ENCODE measurements around the gene XPO5. TPM values are rescaled to one million over a fixed set of nuclear protein-coding genes. Genes with fewer than 3 reads are reported as not detected.
"Not testable (repeated sequence)": the region's sequence is repeated elsewhere in the genome, so short reads cannot be mapped to it uniquely, and the experiment has no call there.

The XPO5 gene
- total RNA-seq, 1 donor from 2014 or later: 47.9 TPM

DNA sequence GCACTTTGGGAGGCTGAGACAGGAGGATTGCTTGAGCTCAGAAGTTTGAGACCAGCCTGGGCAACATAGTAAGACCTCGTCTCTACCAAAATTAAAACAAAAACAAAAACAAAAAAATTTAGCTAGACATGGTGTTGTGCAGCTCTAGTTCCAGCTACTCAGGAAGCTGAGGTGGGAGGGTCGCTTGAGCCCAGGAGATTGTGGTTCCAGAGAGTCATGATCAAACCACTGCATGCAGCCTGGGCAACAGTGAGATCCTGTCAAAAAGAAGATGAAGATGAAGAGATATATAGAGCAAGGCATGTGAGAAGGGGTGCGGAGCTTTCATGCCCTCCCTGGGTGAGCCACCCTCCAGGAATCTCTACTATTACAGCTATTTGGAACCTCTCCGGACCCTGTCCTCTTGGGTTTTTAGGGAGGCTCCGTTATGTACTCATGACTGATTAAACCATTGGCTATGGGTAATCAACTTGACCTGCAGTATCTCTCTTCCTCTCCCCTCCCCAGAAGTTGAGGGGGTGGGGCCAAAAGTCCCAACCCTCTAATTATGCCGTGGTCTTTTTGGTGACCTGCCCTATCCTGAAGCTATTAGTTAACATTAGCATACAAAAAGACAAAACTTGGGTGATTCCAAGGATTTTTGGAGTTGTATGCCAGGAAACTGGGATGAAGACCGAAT, 9.2 kb upstream of the XPO5 start:
- DNase-seq (ENCODE audit: low spot score): no peak

DNA sequence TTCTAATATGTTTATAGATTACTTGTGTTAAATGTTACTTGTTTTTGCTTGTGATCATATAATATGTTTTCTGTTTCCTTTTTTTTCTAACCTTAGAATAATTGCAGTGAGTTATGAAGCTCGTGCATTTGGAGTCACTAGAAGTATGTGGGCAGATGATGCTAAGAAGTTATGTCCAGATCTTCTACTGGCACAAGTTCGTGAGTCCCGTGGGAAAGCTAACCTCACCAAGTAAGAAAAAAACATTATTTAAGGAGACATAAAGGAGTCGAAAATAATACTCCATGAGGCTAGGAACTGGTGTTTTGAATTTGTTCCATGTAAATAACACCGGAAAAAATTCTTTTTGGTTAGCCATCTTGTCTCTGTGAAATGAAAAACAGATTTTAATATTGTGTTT, 7.1 kb upstream of the XPO5 start:
- no peak for DNase-seq (ENCODE audit: low spot score)

- DNase-seq (ENCODE audit: low spot score): no peak
These were observed 3.3 kb upstream of the XPO5 start for GRCh38 chr6:43579171-43579570.

DNA sequence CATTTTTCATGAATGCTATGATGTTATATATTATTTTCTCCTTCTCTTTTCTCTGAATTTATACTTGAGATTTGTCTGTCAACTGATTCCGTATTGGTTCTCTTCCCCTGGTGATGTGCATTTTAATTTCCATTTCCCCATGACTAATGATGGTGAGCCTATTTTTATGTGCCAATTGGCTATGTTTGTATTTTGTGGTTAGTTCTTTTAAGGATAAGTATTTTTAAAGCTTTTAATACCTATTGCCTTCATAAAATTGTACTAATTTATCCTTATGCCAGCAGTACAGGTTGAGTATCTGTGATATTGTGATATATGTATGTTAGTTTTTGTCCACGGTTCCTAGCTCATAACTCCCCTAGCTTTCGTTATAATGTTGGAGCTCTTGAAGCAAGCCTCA, 2.9 kb upstream of the XPO5 start:
- DNase-seq (ENCODE audit: low spot score): no peak

GRCh38 chr6:43575105-43575771, 600 bp downstream of the XPO5 start:
- DNase-seq (ENCODE audit: low spot score): peak; percentile 44

DNA sequence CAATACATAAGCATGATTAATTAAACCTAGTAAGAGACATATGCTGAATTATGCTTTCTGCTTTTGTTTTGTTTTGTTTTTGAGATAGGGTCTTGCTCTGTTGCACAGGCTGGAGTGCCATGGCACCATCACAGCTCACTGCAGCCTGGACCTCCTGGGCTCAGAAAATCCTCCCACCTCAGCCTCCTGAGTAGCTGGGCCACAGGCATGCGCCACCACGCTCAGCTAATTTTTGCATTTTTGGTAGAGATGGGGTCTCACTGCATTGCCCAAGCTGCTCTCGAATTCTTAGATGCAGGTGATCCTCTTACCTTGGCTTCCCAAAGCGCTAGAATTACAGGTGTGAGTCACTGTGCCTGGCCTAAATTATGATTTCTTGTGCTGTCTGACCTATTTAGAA, 3.8 kb downstream of the XPO5 start:
- DNase-seq (ENCODE audit: low spot score): no peak

DNA sequence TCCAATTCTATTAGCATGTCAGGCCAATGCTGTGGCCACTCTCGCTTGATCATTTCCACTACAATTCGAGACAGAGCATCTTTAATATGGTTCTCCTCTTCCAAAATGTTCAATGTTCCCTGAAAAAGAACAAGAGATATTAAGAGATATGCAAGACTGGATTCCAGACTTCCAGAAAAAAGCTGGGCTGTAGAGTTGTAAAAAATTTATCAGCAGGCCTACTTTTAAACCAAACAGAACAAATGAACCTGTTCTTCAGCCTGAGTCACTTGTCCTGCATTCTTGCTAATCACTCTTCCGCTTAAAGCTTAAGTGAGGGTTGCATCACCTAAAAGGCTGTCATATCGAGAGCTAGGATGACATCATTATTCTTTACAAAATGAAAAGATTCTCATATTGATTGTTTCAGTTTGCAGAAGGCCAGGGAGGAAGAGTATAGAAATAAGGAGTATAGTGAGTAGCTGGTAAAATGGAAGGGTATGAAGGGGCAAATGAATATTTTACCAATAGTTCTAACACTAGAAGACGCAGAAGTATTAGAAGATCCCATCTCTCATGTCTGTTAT, 4.9 kb downstream of the XPO5 start:
- no peak for DNase-seq (ENCODE audit: low spot score)

DNA sequence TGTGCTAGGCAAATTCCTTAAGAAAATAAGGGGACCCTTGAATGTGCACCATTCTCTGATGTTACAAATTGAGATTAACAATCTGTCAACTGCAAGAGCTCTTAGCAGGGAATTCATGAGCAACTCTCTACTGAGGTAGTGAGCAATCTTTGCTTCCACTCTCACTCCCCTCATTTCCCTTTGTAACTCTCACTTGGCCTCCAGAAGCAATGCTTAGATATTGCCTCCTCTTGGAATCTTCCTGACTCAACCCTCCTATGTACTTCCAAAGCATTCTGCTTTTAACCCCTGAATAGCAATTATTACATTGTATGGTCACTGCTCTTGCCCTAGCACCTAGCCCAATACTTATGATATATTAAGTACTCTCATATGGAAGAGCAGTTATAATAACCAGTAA, 16.5 kb downstream of the XPO5 start:
- no peak for DNase-seq (ENCODE audit: low spot score)

DNA sequence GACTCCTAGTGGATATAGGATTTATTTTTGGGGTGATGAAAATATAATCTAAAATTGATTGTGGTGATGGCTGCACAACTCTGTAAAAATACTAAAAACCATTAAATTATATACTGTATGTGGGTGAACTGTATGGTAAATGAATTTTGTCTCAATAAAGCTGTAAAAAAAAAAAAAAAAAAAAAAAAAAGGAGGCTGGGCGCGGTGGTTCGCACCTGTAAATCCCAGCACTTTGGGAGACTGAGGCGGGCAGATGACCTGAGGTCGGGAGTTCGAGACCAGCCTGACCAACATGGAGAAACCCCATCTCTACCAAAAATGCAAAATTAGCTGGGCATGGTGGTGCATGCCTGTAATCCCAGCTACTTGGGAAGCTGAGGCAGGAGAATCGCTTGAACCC, 18.2 kb downstream of the XPO5 start:
- DNase-seq (ENCODE audit: low spot score): not testable (repeated sequence)

GRCh38 chr6:43547222-43547621, 28.6 kb downstream of the XPO5 start:
- DNase-seq (ENCODE audit: low spot score): no peak

GRCh38 chr6:43544461-43544860, 31.4 kb downstream of the XPO5 start:
- DNase-seq (ENCODE audit: low spot score): no peak

GRCh38 chr6:43541774-43542471, 33.9 kb downstream of the XPO5 start:
- DNase-seq (ENCODE audit: low spot score): no peak

GRCh38 chr6:43540507-43540906, 35.3 kb downstream of the XPO5 start:
- DNase-seq (ENCODE audit: low spot score): no peak

DNA sequence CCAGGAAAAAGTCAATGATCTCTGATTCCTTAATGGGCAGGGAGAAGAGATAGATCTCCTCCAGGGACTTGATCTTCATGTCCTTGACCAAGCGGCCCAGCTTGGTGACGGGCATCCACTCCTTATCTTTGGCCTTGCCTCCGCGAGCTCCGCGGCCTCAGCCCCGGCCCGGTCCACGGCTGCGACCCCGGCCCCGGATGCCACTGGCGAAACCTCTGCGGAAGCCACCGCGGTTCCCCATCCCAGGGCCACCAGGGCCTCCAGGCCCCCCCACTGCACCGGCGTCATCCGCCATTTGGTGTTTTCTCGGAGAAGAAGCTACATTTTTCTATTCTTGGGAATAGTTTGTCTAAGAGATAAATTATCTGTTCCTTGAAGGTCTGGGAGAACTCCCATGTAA, 36.4 kb downstream of the XPO5 start:
- DNase-seq (ENCODE audit: low spot score): not testable (repeated sequence)

- DNase-seq (ENCODE audit: low spot score): not testable (repeated sequence)
These were observed 36.9 kb downstream of the XPO5 start for GRCh38 chr6:43538986-43539385.

GRCh38 chr6:43532201-43532600, 43.6 kb downstream of the XPO5 start:
- no peak for DNase-seq (ENCODE audit: low spot score)

DNA sequence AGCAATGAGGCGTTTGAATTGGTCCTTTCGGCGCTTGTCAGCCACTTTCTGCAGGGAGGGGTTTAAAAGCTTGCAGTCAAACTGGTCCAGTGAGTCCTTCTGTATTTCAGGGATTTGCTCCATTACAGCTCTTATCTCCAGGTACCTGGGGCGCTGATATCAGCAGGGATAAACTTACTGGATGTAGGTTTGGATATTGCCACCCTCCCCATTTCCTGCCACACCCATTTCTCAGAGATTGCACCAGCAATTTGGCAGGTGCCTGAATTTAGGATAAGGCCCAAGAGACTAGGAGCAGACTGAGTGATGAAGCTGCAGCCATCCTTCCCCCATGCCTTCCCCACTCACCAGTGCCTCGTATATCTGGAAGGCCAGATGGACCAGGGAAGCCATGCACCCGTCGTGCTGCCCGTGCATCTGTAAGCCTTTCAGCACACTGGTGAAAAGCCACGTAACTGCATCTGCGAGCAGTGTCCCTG, 51.3 kb downstream of the XPO5 start:
- DNase-seq (ENCODE audit: low spot score): no peak

DNA sequence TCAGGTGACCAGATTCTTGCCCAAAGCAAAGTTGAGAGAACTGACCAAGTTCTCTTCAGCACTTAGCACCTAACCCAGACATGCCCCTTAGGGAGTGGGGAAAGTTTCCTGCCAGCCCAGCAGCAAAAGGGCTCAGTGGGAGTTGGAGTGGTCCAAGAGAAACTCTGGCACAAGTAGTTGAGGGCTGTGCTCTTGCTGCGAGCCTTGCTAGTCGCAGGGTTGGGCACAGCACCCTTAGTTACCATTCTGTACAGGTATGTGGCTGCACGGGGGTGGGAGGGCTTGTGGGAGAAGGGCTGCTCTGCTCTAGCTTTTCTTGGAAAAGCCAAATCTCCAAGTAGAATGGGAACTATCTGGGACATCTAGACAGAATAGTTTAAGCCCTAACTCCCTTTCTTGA, 52.6 kb downstream of the XPO5 start:
- DNase-seq (ENCODE audit: low spot score): no peak

DNA sequence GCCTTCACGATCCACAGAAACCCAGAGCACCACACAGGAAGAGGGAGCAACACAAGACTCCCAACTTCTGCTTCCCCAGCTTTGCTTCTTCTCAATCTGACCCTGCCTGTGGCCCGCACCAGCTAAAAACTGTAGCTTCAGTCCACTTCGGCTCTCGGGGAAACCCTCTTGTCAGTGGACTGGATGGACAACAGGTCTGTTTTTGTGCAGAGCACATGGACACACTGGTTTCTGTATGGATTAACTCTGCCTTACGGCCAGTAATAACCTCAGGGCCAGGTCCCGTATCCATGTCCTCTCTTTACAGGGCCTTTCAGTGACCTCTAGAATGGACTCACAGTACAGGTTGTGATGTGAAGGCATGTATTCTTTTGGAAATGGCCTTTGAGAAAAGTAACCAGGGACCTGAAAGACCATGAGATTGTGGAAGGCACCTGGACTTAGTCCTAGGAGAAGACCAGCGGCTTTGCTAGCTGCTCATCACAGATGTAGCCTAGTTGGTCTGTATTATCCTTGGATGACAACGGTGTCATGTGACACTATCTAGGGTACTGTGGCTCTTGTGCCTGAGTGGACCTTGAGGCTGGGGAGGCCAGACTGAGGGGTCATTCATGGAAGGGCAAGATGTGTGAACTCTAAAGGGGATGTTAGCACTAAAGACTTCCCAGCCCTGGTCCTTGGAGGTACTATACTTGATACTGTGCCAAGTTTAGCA, 53.1 kb downstream of the XPO5 start:
- DNase-seq (ENCODE audit: low spot score): no peak

- DNase-seq (ENCODE audit: low spot score): no peak
These were observed 54.0 kb downstream of the XPO5 start for GRCh38 chr6:43521836-43522235.

DNA sequence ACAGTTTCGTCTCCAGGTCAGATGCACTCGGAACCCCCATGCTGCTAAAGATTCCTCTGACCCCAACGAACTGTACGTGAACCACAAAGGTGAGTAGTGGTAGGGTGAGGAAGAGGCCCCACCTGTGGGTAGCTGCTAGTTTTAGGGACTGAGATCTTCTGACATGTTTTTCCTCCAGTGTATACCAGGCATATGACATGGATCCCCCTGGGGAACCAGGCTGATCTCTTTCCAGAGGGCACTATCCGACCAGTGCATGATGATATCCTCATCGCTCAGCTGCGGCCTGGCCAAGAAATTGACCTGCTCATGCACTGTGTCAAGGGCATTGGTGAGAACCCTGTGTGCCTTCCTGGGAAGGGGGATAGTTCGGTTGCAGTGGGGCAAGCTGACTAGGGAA, 55.7 kb downstream of the XPO5 start:
- no peak for DNase-seq (ENCODE audit: low spot score)
